ENCODE results near the gene STXBP1.
A peak's percentile ranks its signal among the peaks of the same experiment; 100 is the strongest.

STXBP1 gene

GRCh38 chr9:127720031-127720864, 108.2 kb downstream of the STXBP1 start:
- DNase-seq, result no peak

- no peak for DNase-seq
These were observed 108.8 kb downstream of the STXBP1 start for GRCh38 chr9:127720865-127721227.

- DNase-seq, result peak; percentile 53
These were observed 109.3 kb downstream of the STXBP1 start for GRCh38 chr9:127721391-127721821.

GRCh38 chr9:127722055-127722745, 110.1 kb downstream of the STXBP1 start:
- DNase-seq, result peak; percentile 56

GRCh38 chr9:127723013-127723412, 110.9 kb downstream of the STXBP1 start:
- DNase-seq, result no peak

GRCh38 chr9:127723444-127723843, 111.4 kb downstream of the STXBP1 start:
- DNase-seq, result no peak

GRCh38 chr9:127724012-127724411, 111.9 kb downstream of the STXBP1 start:
- DNase-seq, result peak; percentile 9

GRCh38 chr9:127726871-127727270, 114.8 kb downstream of the STXBP1 start:
- no peak for DNase-seq

GRCh38 chr9:127728808-127729207, 116.7 kb downstream of the STXBP1 start:
- DNase-seq, result no peak

- DNase-seq, result no peak
These were observed 117.6 kb downstream of the STXBP1 start for GRCh38 chr9:127729522-127730256.

- DNase-seq, result no peak
These were observed 118.2 kb downstream of the STXBP1 start for GRCh38 chr9:127730262-127730661.

- DNase-seq, result no peak
These were observed 118.8 kb downstream of the STXBP1 start for GRCh38 chr9:127730799-127731410.

- DNase-seq, result no peak
These were observed 119.9 kb downstream of the STXBP1 start for GRCh38 chr9:127731938-127732337.

- no peak for DNase-seq
These were observed 120.4 kb downstream of the STXBP1 start for GRCh38 chr9:127732444-127732843.

GRCh38 chr9:127733614-127734013, 121.5 kb downstream of the STXBP1 start:
- no peak for DNase-seq

- DNase-seq, result no peak
These were observed 122.2 kb downstream of the STXBP1 start for GRCh38 chr9:127734247-127734746.

GRCh38 chr9:127734747-127735529, 122.9 kb downstream of the STXBP1 start, which contains the start of gene TOR2A:
TOR2A (minus strand) TSS chr9:127735294; CDS start chr9:127735270, 24 bp downstream.
- DNase-seq, result peak; percentile 91

- DNase-seq, result no peak
These were observed 123.6 kb downstream of the STXBP1 start for GRCh38 chr9:127735530-127736185.

- no peak for DNase-seq
These were observed 126.6 kb downstream of the STXBP1 start for GRCh38 chr9:127738666-127739065.

- no peak for DNase-seq
These were observed 127.7 kb downstream of the STXBP1 start for GRCh38 chr9:127739614-127740330.

Measured in NCI-H1417 treated with DMSO at 0.1 percent for 48 hours (cell line).